Caco-2 (cell line): ENCODE data around the gene TMEM167A. TPM values are rescaled to one million over a fixed set of nuclear protein-coding genes. Genes with fewer than 3 reads are reported as not detected.

Experiments used
- BruUV-seq: library from RNA; stranded (reverse); fragments of 400-500 nt; replicated peaks from 2 replicates; lab custom pipeline; 2021; lab: Mats Ljungman, UMichigan
- CTCF ChIA-PET: fragments of 300-600 bp; sonication (Branson Sonifier 250); formaldehyde crosslinking; loops from one replicate; lab custom pipeline; 2022; ENCODE audit warnings: antibody characterized with exemption; lab: Charles Lee
- POLR2A ChIA-PET: fragments of 300-600 bp; sonication (Branson Sonifier 250); formaldehyde crosslinking; loops from one replicate; lab custom pipeline; 2022; ENCODE audit warnings: antibody characterized with exemption; lab: Charles Lee
- DNase-seq, 2 experiments: peaks; one replicate each; pipeline versions ENCODE4 v3.0.0 to v3.0.0-alpha.2; 2020 to 2022
- H3K27me3 ChIP-seq: replicated peaks from 2 replicates; pipeline ENCODE4 v1.6.0; 2011; ENCODE audit warnings: low read length; ENCODE audit not compliant: control insufficient read depth, insufficient read depth
- H3K36me3 ChIP-seq: 2 replicates; pipeline ENCODE4 v1.5.1; 2011; ENCODE audit warnings: low read length; ENCODE audit not compliant: control insufficient read depth, insufficient read depth
- H3K4me1 ChIP-seq: fragments of 250-450 bp; sonication (Bioruptor Pico); 2 replicates; pipeline ENCODE4 v1.5.1; 2020; ENCODE audit warnings: mild to moderate bottlenecking
- H3K4me3 ChIP-seq: 2 replicates; pipeline ENCODE4 v1.5.1; 2011; ENCODE audit warnings: low read depth, mild to moderate bottlenecking, control low read depth, low read length
- H3K9me3 ChIP-seq: fragments of 250-450 bp; sonication (Bioruptor Pico); 2 replicates; pipeline ENCODE4 v1.5.1; 2020; ENCODE audit warnings: mild to moderate bottlenecking, moderate library complexity
- H3K27ac Mint-ChIP-seq: one replicate; pipeline ENCODE4 v1.8.0; 2022; ENCODE audit warnings: mixed read lengths; ENCODE audit not compliant: unreplicated experiment
- H3K27me3 Mint-ChIP-seq: one replicate; pipeline ENCODE4 v1.8.0; 2022; ENCODE audit warnings: mixed read lengths; ENCODE audit not compliant: insufficient read depth, unreplicated experiment
- H3K36me3 Mint-ChIP-seq: one replicate; pipeline ENCODE4 v1.8.0; 2022; ENCODE audit warnings: mild to moderate bottlenecking, mixed read lengths; ENCODE audit not compliant: insufficient read depth, unreplicated experiment
- H3K4me1 Mint-ChIP-seq: one replicate; pipeline ENCODE4 v1.8.0; 2022; ENCODE audit warnings: low read depth, mixed read lengths; ENCODE audit not compliant: unreplicated experiment
- H3K4me3 Mint-ChIP-seq: one replicate; pipeline ENCODE4 v1.8.0; 2022; ENCODE audit warnings: mild to moderate bottlenecking, moderate library complexity, mixed read lengths; ENCODE audit not compliant: unreplicated experiment
- H3K9me3 Mint-ChIP-seq: one replicate; pipeline ENCODE4 v1.8.0; 2022; ENCODE audit warnings: mixed read lengths; ENCODE audit not compliant: unreplicated experiment
- intact Hi-C: fragments of 100-400 bp; cut with micrococcal nuclease; formaldehyde crosslinking; loops from one replicate; pipeline ENCODE4 v1.10.0; 2022; ENCODE audit not compliant: unreplicated experiment
- total RNA-seq: library from RNA; stranded (reverse); gene quantifications from 2 replicates; pipeline ENCODE4 v1.2.3, GENCODE V29; 2022
- TF ChIP-seq, protein P1 (sequence below), 2 experiments: fragments of 200-600 bp in 1 of 2; IDR thresholded peaks; 1 replicate in 1 of 2; 2 replicates in 1 of 2; pipeline versions ENCODE4 v1.5.1 to v1.8.0; 2011 to 2022; ENCODE audit warnings: antibody characterized with exemption in 1 of 2, control low read depth in 1 of 2, inconsistent platforms in 1 of 2, low read depth in 1 of 2, low read length in 1 of 2, mild to moderate bottlenecking in 1 of 2, moderate library complexity in 1 of 2; ENCODE audit not compliant: insufficient read depth in 1 of 2, severe bottlenecking in 1 of 2, unreplicated experiment in 1 of 2

TMEM167A gene
- total RNA-seq, 1 experiment from 2014 or later: 97.1 TPM

DNA sequence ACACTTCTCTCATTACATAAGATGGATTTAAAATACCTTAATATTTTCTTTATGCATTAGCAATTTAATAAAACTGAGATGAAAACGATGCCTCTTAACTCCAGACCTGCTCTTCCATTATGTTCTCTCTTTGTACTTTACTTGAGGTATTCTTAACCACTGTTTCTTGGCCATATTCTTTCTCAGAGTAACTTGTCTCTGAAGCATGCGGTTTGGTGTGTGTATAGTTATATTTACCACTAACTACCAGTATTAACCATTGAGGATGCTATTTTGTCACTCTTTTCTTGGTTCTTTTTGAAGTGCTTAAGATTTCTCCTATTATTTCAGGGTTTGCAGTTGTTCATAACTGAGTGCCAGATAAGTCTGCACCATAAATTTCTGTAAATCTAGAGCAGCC lies 17.9 kb downstream of the TMEM167A start:
- H3K27me3 ChIP-seq: no peaks in the 10 kb centered on the region
- TF ChIP-seq, protein P1, sequence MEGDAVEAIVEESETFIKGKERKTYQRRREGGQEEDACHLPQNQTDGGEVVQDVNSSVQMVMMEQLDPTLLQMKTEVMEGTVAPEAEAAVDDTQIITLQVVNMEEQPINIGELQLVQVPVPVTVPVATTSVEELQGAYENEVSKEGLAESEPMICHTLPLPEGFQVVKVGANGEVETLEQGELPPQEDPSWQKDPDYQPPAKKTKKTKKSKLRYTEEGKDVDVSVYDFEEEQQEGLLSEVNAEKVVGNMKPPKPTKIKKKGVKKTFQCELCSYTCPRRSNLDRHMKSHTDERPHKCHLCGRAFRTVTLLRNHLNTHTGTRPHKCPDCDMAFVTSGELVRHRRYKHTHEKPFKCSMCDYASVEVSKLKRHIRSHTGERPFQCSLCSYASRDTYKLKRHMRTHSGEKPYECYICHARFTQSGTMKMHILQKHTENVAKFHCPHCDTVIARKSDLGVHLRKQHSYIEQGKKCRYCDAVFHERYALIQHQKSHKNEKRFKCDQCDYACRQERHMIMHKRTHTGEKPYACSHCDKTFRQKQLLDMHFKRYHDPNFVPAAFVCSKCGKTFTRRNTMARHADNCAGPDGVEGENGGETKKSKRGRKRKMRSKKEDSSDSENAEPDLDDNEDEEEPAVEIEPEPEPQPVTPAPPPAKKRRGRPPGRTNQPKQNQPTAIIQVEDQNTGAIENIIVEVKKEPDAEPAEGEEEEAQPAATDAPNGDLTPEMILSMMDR (IDR thresholded peaks at IDR 0.05; ENCODE audit: insufficient read depth in 1 of 2, low read depth in 1 of 2, low read length in 1 of 2, severe bottlenecking in 1 of 2, unreplicated experiment in 1 of 2): no peak
- H3K9me3 ChIP-seq: no peaks in the 10 kb centered on the region
- no peaks in the 10 kb centered on the region for H3K4me1 Mint-ChIP-seq
- no peak overlapping the region for H3K27ac Mint-ChIP-seq
- no peak overlapping the region for H3K4me3 ChIP-seq
- no peak overlapping the region for H3K4me3 Mint-ChIP-seq
- ChIA-PET POLR2A (no interaction called here), CTCF (no interaction called here)
- no peaks in the 10 kb centered on the region for H3K27me3 Mint-ChIP-seq
- BruUV-seq: no TSS peak
- H3K36me3 Mint-ChIP-seq: peaks cover 60% of the 10 kb centered on the region
- no peaks in the 10 kb centered on the region for H3K4me1 ChIP-seq
- no peaks in the 10 kb centered on the region for H3K9me3 Mint-ChIP-seq
- intact Hi-C loops: no loop called here
- no peak for DNase-seq
- no peaks in the 10 kb centered on the region; the same call in 1 of the 2 replicates for H3K36me3 ChIP-seq

DNA sequence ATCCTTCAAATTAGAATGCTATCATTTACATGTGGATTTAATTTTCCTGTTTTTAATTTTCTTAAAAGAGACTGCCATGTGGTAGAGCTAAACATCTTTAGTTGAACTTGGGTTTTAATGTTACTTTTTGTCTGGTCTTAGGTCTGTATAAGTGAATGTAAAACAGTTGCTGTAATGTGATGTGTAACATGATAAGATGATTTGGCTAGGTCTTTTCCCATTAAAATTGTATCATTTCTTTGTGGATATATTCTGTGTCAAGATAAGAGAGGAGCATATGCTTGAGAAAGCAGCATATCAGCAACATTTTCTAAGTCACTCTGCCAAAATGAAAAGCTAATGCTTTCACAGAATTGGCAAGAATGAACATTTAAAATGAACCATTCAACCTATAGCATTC lies 18.5 kb downstream of the TMEM167A start:
- Mint-ChIP-seq H3K4me3 (no peak overlapping the region), H3K27me3 (no peaks in the 10 kb centered on the region), H3K27ac (no peak overlapping the region), H3K4me1 (no peaks in the 10 kb centered on the region), H3K36me3 (peaks cover 66% of the 10 kb centered on the region), H3K9me3 (no peaks in the 10 kb centered on the region)
- no TSS peak for BruUV-seq
- TF ChIP-seq, protein P1 (IDR thresholded peaks at IDR 0.05; ENCODE audit: insufficient read depth in 1 of 2, low read depth in 1 of 2, low read length in 1 of 2, severe bottlenecking in 1 of 2, unreplicated experiment in 1 of 2): no peak
- no peak overlapping the region for H3K4me3 ChIP-seq
- intact Hi-C loops: no loop called here
- ChIA-PET CTCF (interaction anchor here (0.7 kb wide), 1 partner anchor 30 kb away, joined by 10 read pairs; no protein-coding TSS in a partner anchor), POLR2A (no interaction called here)
- no peaks in the 10 kb centered on the region; the same call in 1 of the 2 replicates for H3K36me3 ChIP-seq
- H3K4me1 ChIP-seq: no peaks in the 10 kb centered on the region
- H3K27me3 ChIP-seq: no peaks in the 10 kb centered on the region
- no peak for DNase-seq
- no peaks in the 10 kb centered on the region for H3K9me3 ChIP-seq

GRCh38 chr5:83055166-83055565 lies 22.0 kb downstream of the TMEM167A start:
- Mint-ChIP-seq H3K27ac (no peak overlapping the region), H3K4me3 (no peak overlapping the region), H3K4me1 (no peaks in the 10 kb centered on the region), H3K27me3 (no peaks in the 10 kb centered on the region), H3K36me3 (peaks cover 56% of the 10 kb centered on the region), H3K9me3 (no peaks in the 10 kb centered on the region)
- Histone ChIP-seq H3K4me3 (no peak overlapping the region), H3K36me3 (no peaks in the 10 kb centered on the region), H3K27me3 (no peaks in the 10 kb centered on the region), H3K9me3 (no peaks in the 10 kb centered on the region), H3K4me1 (no peaks in the 10 kb centered on the region)
- TF ChIP-seq, protein P1 (IDR thresholded peaks at IDR 0.05; ENCODE audit: insufficient read depth in 1 of 2, low read depth in 1 of 2, low read length in 1 of 2, severe bottlenecking in 1 of 2, unreplicated experiment in 1 of 2): no peak
- POLR2A ChIA-PET: no interaction called here
- no TSS peak for BruUV-seq
- no peak for DNase-seq
- intact Hi-C loops: no loop called here
- CTCF ChIA-PET: no interaction called here
